RPMI8226 (cell line): Measurements from ENCODE around the gene PLRG1.
"Not testable (repeated sequence)": the region's sequence is repeated elsewhere in the genome, so short reads cannot be mapped to it uniquely, and the experiment has no call there.

ENCODE experiments used
- DNase-seq: peaks from one replicate; pipeline ENCODE4 v3.0.0-alpha.2; 2015

Gene PLRG1

DNA sequence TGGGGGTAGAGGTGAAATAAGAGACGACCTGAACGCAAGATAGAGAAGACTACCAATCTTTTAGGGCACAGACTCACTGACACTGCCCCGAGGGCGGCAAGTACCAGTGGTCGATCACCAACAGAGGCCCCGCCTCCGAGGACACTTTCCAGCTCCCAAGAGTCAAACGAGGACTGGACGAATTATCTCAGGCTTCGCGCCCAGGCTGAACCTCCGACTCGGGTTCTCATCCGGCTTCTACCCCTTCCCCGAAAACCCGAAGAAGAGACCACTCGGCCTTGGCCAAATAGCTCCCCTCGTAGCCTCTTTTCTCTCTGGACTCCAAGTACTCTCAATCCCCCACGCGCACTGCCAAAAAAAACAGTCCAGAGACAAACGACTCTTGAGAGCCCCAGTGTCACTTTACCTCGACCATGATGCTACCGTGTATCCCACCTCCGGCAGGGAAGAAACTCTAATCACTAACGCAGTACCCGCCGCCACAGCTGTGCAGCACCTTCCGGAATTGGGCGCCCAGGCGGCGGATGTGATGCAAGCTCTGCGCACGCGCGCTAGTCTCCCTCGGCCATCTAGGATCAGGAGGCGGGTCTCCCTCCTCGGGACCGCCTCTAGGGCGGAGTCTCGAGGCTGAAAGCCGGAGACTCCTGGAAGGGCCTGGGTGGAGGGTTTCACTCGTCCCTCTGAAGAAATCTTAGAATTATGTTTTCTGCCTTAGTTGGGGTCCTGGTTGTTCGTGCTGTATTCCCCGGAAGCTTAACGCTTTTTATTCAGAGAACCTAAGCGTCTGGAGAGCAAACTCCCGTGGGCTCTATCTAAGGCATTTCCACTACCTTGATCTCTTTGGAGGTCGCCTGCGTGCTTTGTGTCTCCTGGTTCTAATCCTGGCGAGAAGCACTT lies at the start of gene PLRG1:
TSS of gene PLRG1 (minus strand) at position 507 of the 897 bp plus-strand sequence. CDS start at position 415, 92 bp downstream.
- peak; percentile 95 for DNase-seq

GRCh38 chr4:154597798-154598774 lies 47.9 kb upstream of the PLRG1 start:
- DNase-seq: no peak

DNA sequence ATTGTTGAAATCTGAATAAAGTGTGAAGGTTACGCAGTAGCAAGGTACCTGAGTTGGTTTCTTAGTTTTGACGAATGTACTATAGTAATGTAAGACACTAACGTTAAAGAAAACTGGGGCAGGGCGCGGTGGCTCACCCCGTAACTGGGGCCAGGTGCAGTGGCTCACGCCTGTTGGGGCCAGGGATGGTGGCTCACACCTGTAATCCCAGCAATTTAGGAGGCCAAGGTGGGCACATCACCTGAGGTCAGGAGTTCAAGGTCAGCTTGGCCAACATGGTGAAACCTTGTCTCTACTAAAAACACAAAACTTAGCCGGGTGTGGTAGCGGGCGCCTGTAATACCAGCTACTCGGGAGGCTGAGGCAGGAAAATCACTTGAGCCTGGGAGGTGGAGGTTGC lies 47.1 kb upstream of the PLRG1 start:
- not testable (repeated sequence) for DNase-seq

DNA sequence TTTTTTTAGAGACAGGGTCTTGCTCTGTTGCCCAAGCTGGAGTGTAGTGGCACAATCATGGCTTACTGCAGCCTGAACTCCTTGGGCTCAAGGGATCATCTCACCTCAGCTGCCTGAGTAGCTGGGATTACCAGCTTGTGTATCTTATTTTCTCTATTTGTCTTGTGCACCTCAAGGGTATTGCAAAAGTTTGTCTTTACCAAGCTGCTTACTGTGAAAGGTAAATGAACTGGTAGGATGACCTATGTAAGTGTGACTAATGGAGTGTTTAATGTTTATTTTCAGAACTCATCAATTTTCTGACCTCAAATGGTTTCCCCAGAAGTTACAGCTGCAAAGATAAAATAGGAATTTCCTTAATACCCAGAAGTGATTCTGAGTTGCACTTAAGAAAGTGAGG lies 45.6 kb upstream of the PLRG1 start:
- no peak for DNase-seq

DNA sequence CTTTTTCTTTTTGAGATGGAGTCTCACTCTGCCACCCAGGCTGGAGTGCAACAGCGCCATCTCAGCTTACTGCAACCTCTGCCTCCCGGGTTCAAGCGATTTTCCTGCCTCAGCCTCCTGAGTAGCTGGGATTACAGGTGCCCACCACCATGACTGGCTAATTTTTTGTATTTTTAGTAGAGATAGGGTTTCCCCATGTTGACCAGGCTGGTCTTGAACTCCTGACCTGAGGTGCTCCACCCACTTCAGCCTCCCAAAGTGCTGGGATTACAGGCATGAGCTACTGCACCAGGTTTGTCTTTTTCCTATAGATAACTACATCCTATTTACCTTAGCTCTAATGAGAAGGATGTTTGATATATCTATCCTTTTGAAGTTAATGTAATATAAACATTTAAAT lies 44.1 kb upstream of the PLRG1 start:
- not testable (repeated sequence) for DNase-seq

- DNase-seq: no peak
These were observed 43.7 kb upstream of the PLRG1 start for GRCh38 chr4:154593868-154594267.

- no peak for DNase-seq
These were observed 41.7 kb upstream of the PLRG1 start for GRCh38 chr4:154591890-154592289.

DNA sequence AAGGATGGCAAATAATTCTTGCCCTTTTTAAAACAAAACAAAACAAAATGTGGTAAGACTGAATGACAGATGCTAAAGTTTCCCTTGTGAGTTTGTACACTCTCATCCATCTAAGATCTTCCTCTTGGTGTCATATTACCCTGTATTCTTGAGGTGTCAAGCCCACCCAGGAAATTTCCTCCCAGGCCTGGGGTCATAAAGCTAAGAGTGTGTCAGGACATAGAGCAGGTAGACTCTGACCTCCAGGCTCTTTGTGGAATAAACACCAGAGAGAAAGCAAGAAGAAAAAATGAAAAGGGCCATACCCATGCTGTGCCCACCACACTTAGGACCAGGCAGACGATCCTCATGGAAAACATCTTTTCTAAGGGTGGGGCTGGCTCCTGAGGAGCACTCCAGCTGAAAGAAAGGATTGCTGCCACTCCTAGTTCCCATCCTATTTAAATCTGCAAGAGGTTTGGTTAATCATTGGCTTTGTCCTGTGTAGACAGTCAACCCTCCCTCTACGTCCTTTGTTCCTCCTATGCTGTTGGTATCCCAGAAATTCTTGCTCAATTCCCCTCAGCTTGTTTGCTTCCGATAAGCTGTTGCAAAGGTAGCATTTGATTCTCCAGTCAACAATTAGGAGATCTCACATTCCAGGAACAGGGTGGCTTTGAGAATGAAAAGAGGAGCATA lies 40.3 kb upstream of the PLRG1 start, which contains the start of gene FGA:
TSS of gene FGA (minus strand) at position 414 of the 678 bp plus-strand sequence. CDS start at position 359, 55 bp downstream.
- no peak for DNase-seq

- DNase-seq: no peak
These were observed 39.3 kb upstream of the PLRG1 start for GRCh38 chr4:154589296-154590197.

DNA sequence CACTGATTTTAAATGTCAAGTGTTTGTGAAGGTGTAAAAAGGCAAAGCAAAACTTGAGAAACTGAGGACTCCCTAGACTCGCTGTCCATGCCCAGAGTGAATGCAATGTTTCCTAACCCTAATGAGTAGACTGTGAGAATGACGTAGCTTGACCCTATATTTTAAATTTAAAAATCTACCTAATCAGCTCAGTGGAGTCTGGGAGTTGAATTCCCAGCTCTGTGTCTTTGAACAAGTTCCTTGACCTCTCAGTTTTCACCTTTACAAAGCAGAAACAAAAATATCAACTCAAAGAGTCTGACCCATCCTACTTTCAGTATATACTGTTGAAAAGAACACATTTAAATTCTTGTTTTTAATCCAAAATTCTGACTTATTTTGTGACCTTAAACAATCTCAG lies 38.0 kb upstream of the PLRG1 start:
- DNase-seq: no peak

DNA sequence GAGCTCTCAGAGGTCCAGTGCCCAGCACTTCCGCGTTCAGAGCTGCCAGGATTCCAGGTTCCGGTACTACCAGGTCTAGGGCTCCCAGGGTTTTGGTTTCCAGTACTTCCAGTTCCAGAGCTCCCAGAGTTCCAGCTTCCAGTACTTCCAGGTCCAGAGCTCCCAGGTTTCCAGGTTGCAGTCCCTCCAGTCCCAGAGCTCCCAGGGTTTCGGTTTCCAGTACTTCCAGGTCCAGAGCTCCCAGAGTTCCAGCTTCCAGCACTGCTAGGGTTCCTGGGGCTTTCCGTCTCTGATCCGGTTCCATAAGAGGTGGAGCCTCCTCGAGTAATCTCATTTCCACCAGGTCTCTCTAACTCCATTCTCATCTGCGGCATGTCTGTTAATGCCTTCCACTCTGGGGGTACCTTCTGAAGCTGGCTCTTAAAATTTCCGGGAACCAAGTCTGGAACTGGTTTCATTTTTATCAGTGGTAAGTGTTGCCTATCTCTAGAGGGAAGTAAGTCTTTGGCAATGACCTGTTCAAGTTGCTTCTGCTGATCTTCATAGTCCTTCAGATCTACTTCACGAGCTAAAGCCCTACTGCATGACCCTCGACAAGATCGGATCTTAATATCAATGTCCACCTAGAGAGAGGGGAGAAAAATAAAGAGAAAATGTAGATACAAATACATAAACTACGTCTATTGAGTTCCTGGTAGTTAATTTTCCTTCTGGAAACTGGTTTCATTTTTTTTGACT lies 36.3 kb upstream of the PLRG1 start:
- DNase-seq: no peak

DNA sequence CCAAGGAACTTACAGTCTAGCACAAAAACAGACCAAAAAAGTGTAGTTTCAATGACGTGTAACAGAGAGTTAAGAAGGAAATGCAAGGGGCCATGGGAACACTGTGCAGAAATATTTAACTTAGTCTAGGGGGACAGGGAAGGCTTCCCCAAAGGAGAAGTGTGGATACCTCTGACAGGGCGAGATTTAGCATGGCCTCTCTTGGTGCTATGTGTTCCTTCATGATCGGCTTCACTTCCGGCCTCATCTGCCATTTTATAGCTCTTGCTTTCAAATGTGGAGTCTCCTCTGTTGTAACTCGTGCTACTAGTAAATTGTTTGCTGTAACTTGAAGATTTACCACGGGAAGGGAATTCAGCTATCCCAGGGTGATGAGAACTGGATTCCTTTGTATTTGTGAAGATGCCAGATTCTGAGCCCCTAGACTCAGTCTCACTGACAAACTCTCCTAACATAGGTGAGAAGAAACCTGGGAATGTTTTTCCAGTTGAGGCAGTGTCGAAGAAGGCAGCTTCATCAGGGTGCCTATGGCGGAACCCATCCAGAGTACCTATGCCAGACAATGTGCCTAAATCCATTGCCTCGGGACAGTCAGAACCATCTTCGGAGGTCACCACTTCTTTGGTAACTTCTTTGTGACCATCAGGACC lies 35.3 kb upstream of the PLRG1 start:
- DNase-seq: no peak

GRCh38 chr4:154584259-154584658 lies 34.1 kb upstream of the PLRG1 start:
- no peak for DNase-seq

- DNase-seq: no peak
These were observed 33.5 kb upstream of the PLRG1 start for GRCh38 chr4:154583677-154584076.

DNA sequence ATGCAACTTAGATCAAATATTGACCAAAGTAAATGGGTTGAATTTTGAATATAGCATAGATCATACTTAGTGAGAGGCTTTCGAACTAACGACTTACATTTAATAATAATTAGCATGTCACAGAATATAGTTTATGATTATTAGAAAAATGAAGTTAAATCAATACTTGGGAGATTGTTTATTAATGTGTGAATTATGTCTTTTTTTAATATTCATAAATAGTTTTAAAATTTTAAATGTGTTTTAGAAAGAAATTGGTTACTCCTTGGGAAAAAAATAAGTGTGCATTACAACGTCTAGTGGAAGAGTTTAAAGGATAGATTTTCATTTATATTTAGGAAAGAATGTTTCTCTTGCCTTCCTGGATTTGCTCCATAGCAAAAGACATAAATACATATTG lies 33.0 kb upstream of the PLRG1 start:
- DNase-seq: no peak

DNA sequence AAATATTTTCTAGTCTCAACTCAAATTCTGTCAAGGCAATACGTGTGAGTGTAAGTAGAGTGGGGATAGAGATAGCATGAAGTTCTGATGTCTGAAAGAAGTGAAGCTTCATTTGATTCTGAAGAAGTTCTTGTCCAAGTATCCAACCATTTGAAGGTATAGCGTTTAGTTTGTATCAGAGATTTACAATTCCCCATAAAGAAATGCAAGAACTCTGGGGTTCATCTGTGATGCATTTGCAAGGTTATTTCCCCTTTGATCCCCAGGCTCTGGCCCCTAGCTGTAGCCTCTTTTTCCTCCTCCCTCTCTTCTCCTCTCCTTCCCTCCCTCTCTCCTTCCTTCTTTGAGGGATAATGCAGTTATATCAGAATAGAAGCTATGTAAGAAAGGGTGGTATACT lies 32.5 kb upstream of the PLRG1 start:
- no peak for DNase-seq

- DNase-seq: no peak
These were observed 29.7 kb upstream of the PLRG1 start for GRCh38 chr4:154579927-154580326.

DNA sequence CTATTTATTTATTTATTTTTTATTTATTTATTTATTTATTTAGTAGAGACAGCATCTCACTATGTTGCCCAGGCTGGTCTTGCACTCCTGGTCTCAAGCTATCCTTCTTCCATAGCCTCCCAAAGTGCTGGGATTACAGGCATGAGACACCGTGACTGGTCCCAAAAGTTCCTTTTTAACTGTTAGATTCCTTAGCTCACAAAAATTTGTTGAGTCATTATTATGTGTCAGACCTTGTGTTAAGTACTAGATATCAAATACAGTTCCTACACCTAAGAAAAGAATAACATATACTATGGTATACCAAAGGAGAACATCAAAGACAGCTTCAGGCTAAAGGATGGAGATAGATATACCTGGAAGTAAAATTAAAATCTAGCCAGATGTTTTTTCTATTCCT lies 28.7 kb upstream of the PLRG1 start:
- no peak for DNase-seq

GRCh38 chr4:154577324-154577723 lies 27.1 kb upstream of the PLRG1 start:
- DNase-seq: no peak

GRCh38 chr4:154574311-154574710 lies 24.1 kb upstream of the PLRG1 start:
- DNase-seq: no peak
